ENCODE data around the gene BMP8A. TPM values are rescaled to one million over a fixed set of nuclear protein-coding genes. Genes with fewer than 3 reads are reported as not detected.
"Not testable (repeated sequence)": the region's sequence is repeated elsewhere in the genome, so short reads cannot be mapped to it uniquely, and the experiment has no call there.

BMP8A gene
- polyA plus RNA-seq, 1 donor from 2014 or later, result not detected

- H3K9me3 ChIP-seq (ENCODE audit: low read length), result no peaks in the 10 kb centered on the region
- no peak overlapping the region for H2AFZ ChIP-seq (ENCODE audit: low read depth, low read length)
- no peak overlapping the region for H3K27ac ChIP-seq (ENCODE audit: low read length)
- H3K27me3 ChIP-seq (ENCODE audit: insufficient read depth, low read depth, low read length), result no peaks in the 10 kb centered on the region
- no peaks in the 10 kb centered on the region for H3F3A ChIP-seq (ENCODE audit: insufficient read depth, low read length, poor library complexity, severe bottlenecking)
- H3K9ac ChIP-seq (ENCODE audit: low read length), result no peak overlapping the region
- no peak overlapping the region for H3K4me3 ChIP-seq (ENCODE audit: low read length)
- H3K36me3 ChIP-seq (ENCODE audit: insufficient read depth, low read length), result peaks cover 29% of the 10 kb centered on the region
- H3K79me2 ChIP-seq (replicated peaks; ENCODE audit: insufficient read depth, low read length), result no peaks in the 10 kb centered on the region
- H4K20me1 ChIP-seq (ENCODE audit: insufficient read depth), result no peaks in the 10 kb centered on the region
- no peak overlapping the region for H3K4me2 ChIP-seq (ENCODE audit: low read length)
- TF ChIP-seq EP300 (conservative IDR thresholded peaks at IDR 0.05; ENCODE audit: poor library complexity, severe bottlenecking) (no peak), REST (IDR thresholded peaks at IDR 0.05; ENCODE audit: borderline replicate concordance) (no peak), RAD21 (conservative IDR thresholded peaks at IDR 0.05) (no peak), TAF1 (IDR thresholded peaks at IDR 0.05; ENCODE audit: low read depth) (no peak), EZH2 (IDR thresholded peaks at IDR 0.05; ENCODE audit: borderline replicate concordance, insufficient read depth, low read length, poor library complexity, severe bottlenecking) (no peak), POLR2AphosphoS5 (IDR thresholded peaks at IDR 0.05) (no peak), CTCF (IDR thresholded peaks at IDR 0.05; ENCODE audit: poor library complexity, severe bottlenecking) (no peak), MXI1 (conservative IDR thresholded peaks at IDR 0.05; ENCODE audit: poor library complexity, severe bottlenecking) (no peak), SMC3 (conservative IDR thresholded peaks at IDR 0.05; ENCODE audit: poor library complexity) (no peak)
- H3K9me2 ChIP-seq (ENCODE audit: insufficient read depth, low read length), result no peaks in the 10 kb centered on the region
Measured at GRCh38 chr1:39466413-39467107, 24.9 kb upstream of the BMP8A start.

GRCh38 chr1:39467108-39467720 is 24.2 kb upstream of the BMP8A start:
- H3K9ac ChIP-seq (ENCODE audit: low read length); H3K9me3 ChIP-seq (ENCODE audit: low read length); H3K27ac ChIP-seq (ENCODE audit: low read length); H3K79me2 ChIP-seq (replicated peaks; ENCODE audit: insufficient read depth, low read length); H4K20me1 ChIP-seq (ENCODE audit: insufficient read depth); H3K4me2 ChIP-seq (ENCODE audit: low read length); H3K27me3 ChIP-seq (ENCODE audit: insufficient read depth, low read depth, low read length); H3K9me2 ChIP-seq (ENCODE audit: insufficient read depth, low read length); H2AFZ ChIP-seq (ENCODE audit: low read depth, low read length); H3F3A ChIP-seq (ENCODE audit: insufficient read depth, low read length, poor library complexity, severe bottlenecking); H3K4me3 ChIP-seq (ENCODE audit: low read length): not testable (repeated sequence)
- peaks cover 24% of the 10 kb centered on the region for H3K36me3 ChIP-seq (ENCODE audit: insufficient read depth, low read length)

Measured in neural cell (in vitro differentiated cells).